Epithelial cell of proximal tubule (primary cell): ENCODE data around the gene SRRM2. TPM values are rescaled to one million over a fixed set of nuclear protein-coding genes. Genes with fewer than 3 reads are reported as not detected.

Experiments
- DNase-seq: peaks from one replicate; pipeline ENCODE4 v3.0.0-alpha.2; 2011; ENCODE audit warnings: low read depth
- H3K4me3 ChIP-seq: 2 replicates; pipeline ENCODE4 v1.5.1; 2011; ENCODE audit warnings: low read depth, mild to moderate bottlenecking, low read length
- CTCF ChIP-seq: conservative IDR thresholded peaks from 2 replicates; pipeline ENCODE4 v1.5.1; 2012; ENCODE audit warnings: low read depth, mild to moderate bottlenecking, low read length
- total RNA-seq: library from RNA; depleted of rRNA; stranded (reverse); fragments of >200 nt; gene quantifications from 2 replicates; pipeline ENCODE4 v1.2.3, GENCODE V29; 2015

SRRM2 gene
- total RNA-seq, 1 donor from 2014 or later = 91.6 TPM

- TF ChIP-seq CTCF = no peak
- H3K4me3 ChIP-seq = no peak overlapping the region
- DNase-seq = no peak
Observed at GRCh38 chr16:2745961-2746360, 6.5 kb upstream of the SRRM2 start.

DNA sequence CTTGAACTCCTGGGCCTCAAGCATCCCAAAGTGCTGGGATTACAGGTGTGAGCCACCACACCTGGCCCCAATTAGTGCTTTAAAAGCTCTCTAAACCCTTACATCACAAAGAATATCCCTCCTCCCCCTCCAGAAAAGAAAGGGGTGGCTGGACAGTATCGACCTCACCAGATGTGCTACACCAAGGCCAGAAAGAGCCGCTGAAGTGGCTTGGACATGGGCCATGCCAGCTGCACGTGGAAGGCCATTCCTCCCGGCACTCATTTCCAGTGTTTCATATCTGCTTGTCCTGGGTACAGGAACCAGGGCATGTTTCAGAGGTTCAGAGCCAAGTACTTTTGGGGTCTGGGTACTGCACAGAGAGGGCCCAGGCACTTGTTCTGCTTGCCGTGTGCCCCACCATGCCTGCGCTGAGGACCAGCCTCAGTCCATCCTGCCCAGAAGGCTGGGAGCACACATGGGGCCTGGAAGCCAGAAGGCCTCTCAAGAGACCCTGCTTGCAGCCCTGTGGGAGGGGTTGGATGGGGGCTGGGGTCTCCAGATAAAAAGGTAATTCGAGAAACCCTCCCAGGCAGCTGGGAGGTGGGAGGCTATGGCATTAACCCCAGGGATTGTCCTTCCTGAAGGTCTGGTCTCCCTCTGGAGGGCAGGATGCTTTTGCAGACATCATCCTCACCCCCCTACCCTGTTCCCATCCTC lies 3.5 kb upstream of the SRRM2 start:
- no peak for TF ChIP-seq CTCF
- no peak for DNase-seq
- no peak overlapping the region for H3K4me3 ChIP-seq

GRCh38 chr16:2749476-2749875 lies 3.0 kb upstream of the SRRM2 start:
- no peak for DNase-seq
- no peak for TF ChIP-seq CTCF
- no peak overlapping the region for H3K4me3 ChIP-seq

DNA sequence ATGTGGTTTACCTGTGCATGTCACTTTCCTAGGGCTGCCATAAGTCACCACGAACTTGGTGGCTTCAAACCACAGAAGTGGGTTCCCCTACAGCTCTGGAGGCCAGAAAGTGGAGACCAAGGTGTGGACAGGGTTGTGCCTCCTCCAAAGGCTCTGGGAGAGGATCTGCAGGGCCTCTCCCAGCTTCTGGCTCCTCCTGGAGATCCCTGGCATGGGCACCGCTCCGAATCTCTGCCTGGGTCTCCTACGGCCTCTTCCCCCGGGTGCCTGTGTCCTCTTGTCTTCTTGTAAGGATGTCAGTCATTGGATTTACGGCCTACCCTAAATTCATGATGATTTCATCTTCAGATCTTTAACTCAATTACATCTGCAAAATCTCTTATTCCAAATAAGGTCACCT lies 2.5 kb upstream of the SRRM2 start:
- no peak for TF ChIP-seq CTCF
- H3K4me3 ChIP-seq = no peak overlapping the region
- DNase-seq = no peak

DNA sequence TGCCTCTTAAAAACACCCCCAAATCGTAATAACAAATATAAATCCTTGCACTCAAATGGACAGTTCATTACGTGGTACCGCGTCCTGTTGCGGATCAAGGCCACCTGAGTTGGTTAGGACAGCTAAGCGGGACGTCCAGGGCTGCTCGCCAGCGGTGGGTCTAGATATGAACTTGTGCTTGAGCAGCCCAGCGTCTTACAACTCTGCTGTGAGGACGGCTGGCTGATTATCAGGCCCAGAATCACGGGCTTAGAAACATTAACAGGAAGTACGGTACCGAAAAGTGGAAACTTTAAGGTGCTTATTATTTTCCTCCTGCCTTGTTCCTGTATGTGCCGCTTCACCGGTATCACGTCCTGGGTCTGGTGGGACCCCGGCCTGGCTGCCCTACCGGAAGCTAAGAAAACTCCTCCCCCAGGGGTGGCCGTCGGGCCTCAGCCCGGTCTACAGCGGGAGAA lies 832 bp upstream of the SRRM2 start:
- DNase-seq = no peak
- no peak for TF ChIP-seq CTCF
- H3K4me3 ChIP-seq = peak overlapping the region; percentile 90

DNA sequence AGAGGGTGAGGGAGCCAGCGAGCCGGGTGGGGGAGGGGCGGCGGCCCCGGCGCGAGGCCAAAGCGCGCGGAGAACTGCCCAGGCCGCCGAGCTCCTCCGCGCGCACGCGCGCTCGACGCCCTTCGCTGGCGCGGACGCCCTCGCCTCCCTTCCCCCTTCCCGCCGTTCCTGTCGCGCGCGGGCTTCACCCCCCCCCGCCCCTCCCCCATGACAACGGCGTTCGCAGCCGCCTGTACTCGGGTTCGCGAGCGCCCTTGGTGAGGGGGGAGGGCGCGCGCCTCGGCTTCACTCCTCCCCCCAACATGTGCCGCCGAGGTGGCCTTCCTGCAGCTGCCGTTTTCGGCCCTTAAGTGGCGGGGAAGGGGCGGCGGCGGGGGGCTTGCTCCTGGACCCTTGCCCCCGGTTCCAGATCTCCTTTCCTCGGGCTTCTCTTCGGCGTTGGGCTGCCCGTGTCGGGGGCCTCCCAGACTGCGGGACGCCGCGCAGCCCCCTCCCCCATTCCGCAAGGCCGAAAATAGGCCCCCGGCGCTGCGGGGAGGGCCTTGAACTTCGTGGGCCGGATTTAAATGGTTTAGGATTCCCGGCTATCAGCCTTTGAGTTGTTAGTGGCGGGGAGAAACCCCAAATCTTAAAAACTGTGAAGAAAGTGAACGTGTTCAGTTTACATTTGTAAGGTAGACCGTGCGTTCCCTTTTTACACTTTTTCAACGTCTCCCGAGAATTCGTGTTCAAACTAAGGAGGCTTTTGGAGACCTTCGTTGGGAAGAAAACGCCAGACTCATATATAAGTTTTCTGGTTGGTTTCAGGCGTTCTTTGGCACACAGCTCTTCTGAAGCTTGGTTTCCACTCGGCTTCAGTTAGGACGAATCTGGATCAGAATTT lies 653 bp downstream of the SRRM2 start:
- TF ChIP-seq CTCF = no peak
- H3K4me3 ChIP-seq = peak overlapping the region; percentile 90
- DNase-seq = no peak
